Measurements from ENCODE around the gene MKLN1. TPM values are rescaled to one million over a fixed set of nuclear protein-coding genes. Genes with fewer than 3 reads are reported as not detected.

Gene MKLN1
- total and polyA plus RNA-seq, 7 donors = 6.6 to 68.1 (median 48.2) TPM

- Histone ChIP-seq H3K9me3 (no peaks in the 10 kb centered on the region), H3K27ac (no peak overlapping the region), H3K4me3 (no peak overlapping the region), H3K4me1 (peaks cover 0 to 6% (median 2%) of the 10 kb centered on the region in 4 donors), H3K27me3 (no peaks in the 10 kb centered on the region), H3K36me3 (no peaks in the 10 kb centered on the region)
- intact Hi-C loops (cut with DNase I) = loop anchor here (10.0 kb wide), 1 partner anchor 427 kb away; no protein-coding TSS in a partner anchor
- WGBS, 2 donors = 83 to 88% methylated on average over 1 of the region's 1 CpG
- no peak for DNase-seq
- no peak for TF ChIP-seq EP300 (IDR thresholded peaks at IDR 0.05)
- TF ChIP-seq, protein P1, sequence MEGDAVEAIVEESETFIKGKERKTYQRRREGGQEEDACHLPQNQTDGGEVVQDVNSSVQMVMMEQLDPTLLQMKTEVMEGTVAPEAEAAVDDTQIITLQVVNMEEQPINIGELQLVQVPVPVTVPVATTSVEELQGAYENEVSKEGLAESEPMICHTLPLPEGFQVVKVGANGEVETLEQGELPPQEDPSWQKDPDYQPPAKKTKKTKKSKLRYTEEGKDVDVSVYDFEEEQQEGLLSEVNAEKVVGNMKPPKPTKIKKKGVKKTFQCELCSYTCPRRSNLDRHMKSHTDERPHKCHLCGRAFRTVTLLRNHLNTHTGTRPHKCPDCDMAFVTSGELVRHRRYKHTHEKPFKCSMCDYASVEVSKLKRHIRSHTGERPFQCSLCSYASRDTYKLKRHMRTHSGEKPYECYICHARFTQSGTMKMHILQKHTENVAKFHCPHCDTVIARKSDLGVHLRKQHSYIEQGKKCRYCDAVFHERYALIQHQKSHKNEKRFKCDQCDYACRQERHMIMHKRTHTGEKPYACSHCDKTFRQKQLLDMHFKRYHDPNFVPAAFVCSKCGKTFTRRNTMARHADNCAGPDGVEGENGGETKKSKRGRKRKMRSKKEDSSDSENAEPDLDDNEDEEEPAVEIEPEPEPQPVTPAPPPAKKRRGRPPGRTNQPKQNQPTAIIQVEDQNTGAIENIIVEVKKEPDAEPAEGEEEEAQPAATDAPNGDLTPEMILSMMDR (IDR thresholded peaks at IDR 0.05) = no peak
These were observed 5.6 kb upstream of the MKLN1 start for GRCh38 chr7:131322061-131322460.

- no peaks in the 10 kb centered on the region for H3K27me3 ChIP-seq
- H3K4me1 ChIP-seq = peaks cover 0 to 6% (median 3%) of the 10 kb centered on the region in 4 donors
- H3K9me3 ChIP-seq = no peaks in the 10 kb centered on the region
- H3K4me3 ChIP-seq = no peak overlapping the region
- H3K36me3 ChIP-seq = no peaks in the 10 kb centered on the region
- no peak for TF ChIP-seq EP300 (IDR thresholded peaks at IDR 0.05)
- no peak for TF ChIP-seq POLR2AphosphoS5 (IDR thresholded peaks at IDR 0.05)
- TF ChIP-seq, protein P1 (IDR thresholded peaks at IDR 0.05) = no peak
- TF ChIP-seq POLR2A (IDR thresholded peaks at IDR 0.05) = no peak
- intact Hi-C loops (cut with DNase I) = loop anchor here (10.0 kb wide), 1 partner anchor 428 kb away; no protein-coding TSS in a partner anchor
- WGBS, 2 donors = 93% methylated on average over 7 of the region's 7 CpGs
- no peak overlapping the region for H3K27ac ChIP-seq
- no peak for DNase-seq
These were observed 4.8 kb upstream of the MKLN1 start for GRCh38 chr7:131322861-131323260.

DNA sequence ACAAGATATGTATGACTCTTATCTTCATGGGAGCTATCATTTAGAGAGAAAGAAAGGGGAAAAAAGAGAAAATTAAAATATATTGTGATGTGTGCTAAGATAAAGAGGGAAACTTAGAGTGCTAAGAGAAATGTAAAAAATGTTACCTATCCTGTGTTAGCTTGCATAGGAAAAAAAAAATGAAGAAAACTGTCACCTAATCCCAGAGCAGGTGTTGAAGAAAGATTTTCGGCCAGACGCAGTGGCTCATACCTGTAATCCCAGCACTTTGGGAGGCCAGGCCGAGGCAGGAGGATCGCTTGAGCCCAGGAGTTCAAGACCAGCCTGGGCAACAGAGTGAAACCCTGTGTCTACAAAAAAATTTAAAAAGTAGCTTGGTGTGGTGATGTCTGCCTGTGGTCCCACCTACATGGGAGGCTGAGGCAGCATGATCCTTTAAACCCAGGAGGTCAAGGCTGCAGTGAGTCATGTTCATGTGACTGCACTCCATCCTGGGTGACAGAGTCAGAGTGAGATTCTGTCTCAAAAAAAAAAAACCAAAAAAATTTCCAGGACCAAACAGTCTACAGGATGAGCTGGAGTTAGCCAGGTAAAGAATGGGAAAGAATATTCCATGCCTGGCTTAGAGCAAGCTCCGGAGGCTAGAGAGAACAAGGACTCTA, 2.4 kb upstream of the MKLN1 start:
- Histone ChIP-seq H3K27ac (no peak overlapping the region), H3K9me3 (no peaks in the 10 kb centered on the region), H3K4me3 (no peak overlapping the region), H3K27me3 (no peaks in the 10 kb centered on the region), H3K4me1 (peaks cover 0 to 22% (median 17%) of the 10 kb centered on the region in 4 donors), H3K36me3 (no peaks in the 10 kb centered on the region)
- TF ChIP-seq POLR2A (IDR thresholded peaks at IDR 0.05) (no peak), EP300 (IDR thresholded peaks at IDR 0.05) (no peak), POLR2AphosphoS5 (IDR thresholded peaks at IDR 0.05) (no peak)
- TF ChIP-seq, protein P1 (IDR thresholded peaks at IDR 0.05) = no peak
- no peak for DNase-seq
- intact Hi-C loops (cut with DNase I) = loop anchor here (5.0 to 10.0 kb wide), 2 partner anchors 97 to 431 kb away; no protein-coding TSS in a partner anchor
- 96% methylated on average over 5 of the region's 5 CpGs for WGBS, 2 donors

DNA sequence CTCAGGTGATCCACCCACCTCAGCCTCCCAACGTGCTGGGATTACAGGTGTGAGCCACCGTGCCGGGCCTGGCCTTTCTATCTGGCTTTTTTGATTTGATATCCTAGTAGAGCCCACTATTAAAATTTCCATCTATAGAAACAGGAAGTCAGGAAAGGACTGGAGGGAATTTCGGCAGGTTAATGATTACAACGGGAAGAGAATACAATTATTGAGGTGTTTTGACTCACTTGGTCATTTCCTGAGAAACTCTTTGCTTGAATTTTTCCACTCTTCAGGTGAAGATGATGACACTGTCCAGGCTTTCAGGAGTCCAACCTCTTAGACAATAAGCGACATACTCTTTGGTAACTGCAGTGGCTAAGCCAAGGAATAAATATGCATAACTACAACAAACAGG, 1.1 kb upstream of the MKLN1 start:
- peak overlapping the region in 2 of 4 donors; percentile 92 to 99 for H3K4me3 ChIP-seq
- no peak for DNase-seq
- TF ChIP-seq, protein P1 (IDR thresholded peaks at IDR 0.05) = no peak
- TF ChIP-seq EP300 (IDR thresholded peaks at IDR 0.05) (no peak), POLR2AphosphoS5 (IDR thresholded peaks at IDR 0.05) (no peak), POLR2A (IDR thresholded peaks at IDR 0.05) (no peak)
- intact Hi-C loops (cut with DNase I) = loop anchor here (5.0 to 10.0 kb wide), 2 partner anchors 96 to 432 kb away; no protein-coding TSS in a partner anchor
- H3K27ac ChIP-seq = peak overlapping the region; percentile 97 to 100 (median 98)
- WGBS, 2 donors = 26 to 69% methylated on average over 6 of the region's 6 CpGs
- no peaks in the 10 kb centered on the region for H3K36me3 ChIP-seq
- no peaks in the 10 kb centered on the region for H3K27me3 ChIP-seq
- H3K4me1 ChIP-seq = peaks cover 0 to 30% (median 20%) of the 10 kb centered on the region in 4 donors
- H3K9me3 ChIP-seq = no peaks in the 10 kb centered on the region
